Activated CD8-positive, alpha-beta T cell treated with anti-CD3 and anti-CD28 coated beads for 36 hours (primary cell): ENCODE measurements around the gene BCKDHB. TPM values are rescaled to one million over a fixed set of nuclear protein-coding genes. Genes with fewer than 3 reads are reported as not detected.

Source experiments
- ATAC-seq: fragments of 200-7000 bp; cut with Tn5 transposase; one replicate; pipeline ENCODE4 v1.10.0; 2021; ENCODE audit warnings: mild to moderate bottlenecking, moderate library complexity
- CTCF ChIA-PET: fragments of 350-600 bp; sonication (Branson Sonifier 250); formaldehyde crosslinking; loops from one replicate; lab custom pipeline; 2021; ENCODE audit warnings: antibody characterized with exemption; lab: Charles Lee
- POLR2A ChIA-PET: fragments of 350-600 bp; sonication (Branson Sonifier 250); formaldehyde crosslinking; loops from one replicate; lab custom pipeline; 2021; ENCODE audit warnings: antibody characterized with exemption; lab: Charles Lee
- DNase-seq: peaks from one replicate; pipeline ENCODE4 v3.0.0-alpha.2; 2020
- H3K27ac Mint-ChIP-seq: one replicate; pipeline ENCODE4 v1.8.0; 2021; ENCODE audit warnings: mild to moderate bottlenecking, mixed read lengths
- H3K27me3 Mint-ChIP-seq: one replicate; pipeline ENCODE4 v1.8.0; 2021; ENCODE audit warnings: mixed read lengths
- H3K36me3 Mint-ChIP-seq: one replicate; pipeline ENCODE4 v1.8.0; 2021; ENCODE audit warnings: low read depth, mixed read lengths
- H3K4me1 Mint-ChIP-seq: one replicate; pipeline ENCODE4 v1.8.0; 2021; ENCODE audit warnings: low read depth, mixed read lengths
- H3K4me3 Mint-ChIP-seq: one replicate; pipeline ENCODE4 v1.8.0; 2021; ENCODE audit warnings: mild to moderate bottlenecking, moderate library complexity, mixed read lengths
- H3K9me3 Mint-ChIP-seq: one replicate; pipeline ENCODE4 v1.8.0; 2021; ENCODE audit warnings: mixed read lengths
- intact Hi-C: fragments of 100-400 bp; cut with micrococcal nuclease; formaldehyde crosslinking; loops from one replicate; pipeline ENCODE4 v1.10.0; 2022
- total RNA-seq, 2 experiments: library from RNA; stranded (reverse); gene quantifications; one replicate each; pipeline ENCODE4 v1.2.3, GENCODE V29; 2021
- TF ChIP-seq, protein P1 (sequence below): fragments of 200-600 bp; IDR thresholded peaks from one replicate; pipeline ENCODE4 v1.8.0; 2022; ENCODE audit warnings: antibody characterized with exemption, mild to moderate bottlenecking

The BCKDHB gene
- total RNA-seq, 2 experiments from 2014 or later = 17.8 to 19.3 TPM

DNA sequence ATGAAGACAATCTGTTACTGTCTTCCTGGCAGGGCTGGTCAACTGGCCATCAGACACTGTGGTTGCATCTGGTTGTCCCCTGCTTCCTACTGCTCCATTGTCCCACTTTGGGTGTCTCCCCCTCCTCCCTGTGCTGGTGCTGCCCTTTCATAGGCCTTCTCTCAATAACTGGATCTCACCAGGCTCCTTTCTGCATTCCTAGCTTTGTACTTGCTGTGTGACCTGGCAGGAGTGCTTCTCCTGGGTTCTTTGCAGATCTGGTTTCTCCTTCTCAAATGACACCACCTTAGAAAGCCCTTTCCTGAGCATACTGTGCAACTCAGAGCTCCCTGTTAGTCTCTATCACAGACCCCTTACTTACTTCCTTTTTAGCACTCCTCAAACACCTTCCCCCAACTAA lies 223.0 kb downstream of the BCKDHB start:
- intact Hi-C loops = no loop called here
- no peak for DNase-seq
- Mint-ChIP-seq H3K36me3 (no peaks in the 10 kb centered on the region), H3K9me3 (no peaks in the 10 kb centered on the region), H3K4me3 (no peak overlapping the region), H3K27me3 (no peaks in the 10 kb centered on the region), H3K4me1 (no peaks in the 10 kb centered on the region), H3K27ac (no peak overlapping the region)
- ATAC-seq = no peak
- CTCF ChIA-PET = no interaction called here
- TF ChIP-seq, protein P1, sequence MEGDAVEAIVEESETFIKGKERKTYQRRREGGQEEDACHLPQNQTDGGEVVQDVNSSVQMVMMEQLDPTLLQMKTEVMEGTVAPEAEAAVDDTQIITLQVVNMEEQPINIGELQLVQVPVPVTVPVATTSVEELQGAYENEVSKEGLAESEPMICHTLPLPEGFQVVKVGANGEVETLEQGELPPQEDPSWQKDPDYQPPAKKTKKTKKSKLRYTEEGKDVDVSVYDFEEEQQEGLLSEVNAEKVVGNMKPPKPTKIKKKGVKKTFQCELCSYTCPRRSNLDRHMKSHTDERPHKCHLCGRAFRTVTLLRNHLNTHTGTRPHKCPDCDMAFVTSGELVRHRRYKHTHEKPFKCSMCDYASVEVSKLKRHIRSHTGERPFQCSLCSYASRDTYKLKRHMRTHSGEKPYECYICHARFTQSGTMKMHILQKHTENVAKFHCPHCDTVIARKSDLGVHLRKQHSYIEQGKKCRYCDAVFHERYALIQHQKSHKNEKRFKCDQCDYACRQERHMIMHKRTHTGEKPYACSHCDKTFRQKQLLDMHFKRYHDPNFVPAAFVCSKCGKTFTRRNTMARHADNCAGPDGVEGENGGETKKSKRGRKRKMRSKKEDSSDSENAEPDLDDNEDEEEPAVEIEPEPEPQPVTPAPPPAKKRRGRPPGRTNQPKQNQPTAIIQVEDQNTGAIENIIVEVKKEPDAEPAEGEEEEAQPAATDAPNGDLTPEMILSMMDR = no peak
- POLR2A ChIA-PET = no interaction called here

- no peak for DNase-seq
- no peak for ATAC-seq
- Mint-ChIP-seq H3K4me1 (no peaks in the 10 kb centered on the region), H3K36me3 (no peaks in the 10 kb centered on the region), H3K4me3 (no peak overlapping the region), H3K9me3 (no peaks in the 10 kb centered on the region), H3K27ac (no peak overlapping the region), H3K27me3 (no peaks in the 10 kb centered on the region)
- intact Hi-C loops = loop anchor here (10.0 kb wide), 1 partner anchor 1424 kb away; the partner anchor contains the start of gene TENT5A
- TF ChIP-seq, protein P1 = no peak
- ChIA-PET POLR2A (no interaction called here), CTCF (interaction anchor here (1.2 to 1.7 kb wide), 2 partner anchors 12 to 117 kb away, joined by 4 read pairs; no protein-coding TSS in a partner anchor)
Measured at GRCh38 chr6:80330961-80331360, 224.5 kb downstream of the BCKDHB start.

- no peaks in the 10 kb centered on the region for H3K36me3 Mint-ChIP-seq
- H3K4me3 Mint-ChIP-seq = no peak overlapping the region
- intact Hi-C loops = loop anchor here (10.0 kb wide), 1 partner anchor 1423 kb away; the partner anchor contains the start of gene TENT5A
- H3K9me3 Mint-ChIP-seq = no peaks in the 10 kb centered on the region
- TF ChIP-seq, protein P1 = no peak
- H3K27me3 Mint-ChIP-seq = no peaks in the 10 kb centered on the region
- DNase-seq = no peak
- CTCF ChIA-PET = interaction anchor here (1.2 to 1.7 kb wide), 3 partner anchors 8 to 117 kb away, joined by 3 to 4 read pairs (median 4); no protein-coding TSS in a partner anchor
- POLR2A ChIA-PET = no interaction called here
- no peaks in the 10 kb centered on the region for H3K4me1 Mint-ChIP-seq
- H3K27ac Mint-ChIP-seq = no peak overlapping the region
- no peak for ATAC-seq
Measured at GRCh38 chr6:80331522-80331921, 225.1 kb downstream of the BCKDHB start.

- intact Hi-C loops = loop anchor here (10.0 kb wide), 1 partner anchor 1423 kb away; the partner anchor contains the start of gene TENT5A
- DNase-seq (no peak), ATAC-seq (no peak)
- ChIA-PET CTCF (interaction anchor here (1.2 to 1.7 kb wide), 3 partner anchors 9 to 118 kb away, joined by 3 to 4 read pairs (median 4); no protein-coding TSS in a partner anchor), POLR2A (no interaction called here)
- Mint-ChIP-seq H3K27ac (no peak overlapping the region), H3K27me3 (no peaks in the 10 kb centered on the region), H3K4me3 (no peak overlapping the region), H3K4me1 (no peaks in the 10 kb centered on the region), H3K9me3 (no peaks in the 10 kb centered on the region), H3K36me3 (no peaks in the 10 kb centered on the region)
- TF ChIP-seq, protein P1 = no peak
Measured at GRCh38 chr6:80331974-80332373, 225.5 kb downstream of the BCKDHB start.

GRCh38 chr6:80333342-80333741 lies 226.9 kb downstream of the BCKDHB start:
- no peaks in the 10 kb centered on the region for H3K36me3 Mint-ChIP-seq
- ChIA-PET POLR2A (no interaction called here), CTCF (no interaction called here)
- DNase-seq (no peak), ATAC-seq (no peak)
- no peak overlapping the region for H3K27ac Mint-ChIP-seq
- TF ChIP-seq, protein P1 = no peak
- intact Hi-C loops = loop anchor here (10.0 kb wide), 1 partner anchor 1421 kb away; the partner anchor contains the start of gene TENT5A
- no peaks in the 10 kb centered on the region for H3K9me3 Mint-ChIP-seq
- no peak overlapping the region for H3K4me3 Mint-ChIP-seq
- H3K27me3 Mint-ChIP-seq = no peaks in the 10 kb centered on the region
- H3K4me1 Mint-ChIP-seq = no peaks in the 10 kb centered on the region
